Measurements from ENCODE around the gene ATP5ME. TPM values are rescaled to one million over a fixed set of nuclear protein-coding genes. Genes with fewer than 3 reads are reported as not detected.

ATP5ME gene
- total RNA-seq, 2 experiments from 2014 or later = 359 to 388 TPM

DNA sequence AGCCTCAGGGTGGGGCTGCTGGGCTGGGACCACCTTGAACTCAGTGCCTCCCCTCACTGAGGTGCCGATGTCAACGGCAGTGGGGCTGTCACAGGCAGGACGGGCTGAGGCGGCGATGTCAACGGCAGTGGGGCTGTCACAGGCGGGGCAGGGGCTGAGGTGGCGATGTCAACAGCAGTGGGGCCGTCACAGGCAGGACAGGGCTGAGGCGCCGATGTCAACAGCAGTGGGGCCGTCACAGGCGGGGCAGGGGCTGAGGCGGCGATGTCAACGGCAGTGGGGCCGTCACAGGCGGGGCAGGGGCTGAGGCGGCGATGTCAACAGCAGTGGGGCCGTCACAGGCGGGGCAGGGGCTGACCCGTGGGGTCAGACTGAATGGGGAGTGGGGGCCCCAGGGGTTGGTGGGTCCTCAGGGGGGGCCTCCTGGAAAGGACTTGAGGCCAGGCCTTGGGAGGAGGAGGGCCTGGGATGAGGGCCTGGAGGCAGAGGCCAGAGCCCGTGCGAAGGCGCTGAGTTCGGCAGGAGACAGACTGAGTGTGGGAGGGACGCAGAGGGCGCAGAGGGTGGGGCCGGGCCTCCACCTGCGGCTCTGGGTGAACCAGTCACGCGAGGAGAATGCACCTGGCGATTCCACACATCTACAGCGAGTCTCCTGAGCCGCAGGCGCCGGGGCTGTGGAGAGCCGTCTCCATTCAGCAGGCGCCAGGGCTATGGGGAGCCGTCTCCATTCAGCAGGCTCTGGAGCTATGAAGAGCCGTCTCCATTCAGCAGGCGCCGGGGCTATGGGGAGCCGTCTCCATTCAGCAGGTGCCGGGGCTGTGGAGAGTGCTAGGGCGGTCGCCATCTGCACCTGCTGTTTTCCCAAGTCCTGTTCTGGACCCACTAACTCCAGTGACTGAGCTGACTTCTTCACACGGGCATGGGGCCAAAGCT lies 22.9 kb downstream of the ATP5ME start:
- intact Hi-C loops (cut with micrococcal nuclease; ENCODE audit: unreplicated experiment) = no loop called here
- H3K4me2 ChIP-seq (ENCODE audit: low read length) = no peak overlapping the region
- ChIA-PET POLR2A (no interaction called here), CTCF (ENCODE audit: unreplicated experiment) (no interaction called here)
- no peaks in the 10 kb centered on the region for H4K20me1 ChIP-seq (ENCODE audit: insufficient read depth, low read length)
- no peaks in the 10 kb centered on the region for H3K36me3 ChIP-seq (ENCODE audit: insufficient read depth, low read length)
- H3K79me2 ChIP-seq (ENCODE audit: insufficient read depth, low read depth, low read length) = no peaks in the 10 kb centered on the region
- H3K4me1 ChIP-seq (ENCODE audit: insufficient read depth, low read length, poor library complexity, severe bottlenecking) = no peaks in the 10 kb centered on the region
- TF ChIP-seq, protein P1, sequence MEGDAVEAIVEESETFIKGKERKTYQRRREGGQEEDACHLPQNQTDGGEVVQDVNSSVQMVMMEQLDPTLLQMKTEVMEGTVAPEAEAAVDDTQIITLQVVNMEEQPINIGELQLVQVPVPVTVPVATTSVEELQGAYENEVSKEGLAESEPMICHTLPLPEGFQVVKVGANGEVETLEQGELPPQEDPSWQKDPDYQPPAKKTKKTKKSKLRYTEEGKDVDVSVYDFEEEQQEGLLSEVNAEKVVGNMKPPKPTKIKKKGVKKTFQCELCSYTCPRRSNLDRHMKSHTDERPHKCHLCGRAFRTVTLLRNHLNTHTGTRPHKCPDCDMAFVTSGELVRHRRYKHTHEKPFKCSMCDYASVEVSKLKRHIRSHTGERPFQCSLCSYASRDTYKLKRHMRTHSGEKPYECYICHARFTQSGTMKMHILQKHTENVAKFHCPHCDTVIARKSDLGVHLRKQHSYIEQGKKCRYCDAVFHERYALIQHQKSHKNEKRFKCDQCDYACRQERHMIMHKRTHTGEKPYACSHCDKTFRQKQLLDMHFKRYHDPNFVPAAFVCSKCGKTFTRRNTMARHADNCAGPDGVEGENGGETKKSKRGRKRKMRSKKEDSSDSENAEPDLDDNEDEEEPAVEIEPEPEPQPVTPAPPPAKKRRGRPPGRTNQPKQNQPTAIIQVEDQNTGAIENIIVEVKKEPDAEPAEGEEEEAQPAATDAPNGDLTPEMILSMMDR (conservative IDR thresholded peaks at IDR 0.05; ENCODE audit: low read length) = no peak
- no peak for TF ChIP-seq EZH2phosphoT487 (IDR thresholded peaks at IDR 0.05; ENCODE audit: borderline replicate concordance, low read depth, low read length)
- H3K9me2 ChIP-seq (ENCODE audit: insufficient read depth, low read length) = no peaks in the 10 kb centered on the region
- no peak for DNase-seq (ENCODE audit: low spot score)
- no TSS peak for BruUV-seq (replicated peaks)
- no peak overlapping the region for H3K4me3 ChIP-seq (ENCODE audit: low read depth, low read length, poor library complexity, severe bottlenecking)
- no peak overlapping the region for H3K27ac ChIP-seq (ENCODE audit: low read depth, low read length, poor library complexity, severe bottlenecking)
- no peaks in the 10 kb centered on the region for H3K9me3 ChIP-seq (ENCODE audit: low read length)
- H2AFZ ChIP-seq (ENCODE audit: low read length) = no peak overlapping the region

GRCh38 chr4:650461-650860 lies 23.6 kb downstream of the ATP5ME start:
- no peaks in the 10 kb centered on the region for H3K9me2 ChIP-seq (ENCODE audit: insufficient read depth, low read length)
- no peak for TF ChIP-seq EZH2phosphoT487 (IDR thresholded peaks at IDR 0.05; ENCODE audit: borderline replicate concordance, low read depth, low read length)
- TF ChIP-seq, protein P1 (conservative IDR thresholded peaks at IDR 0.05; ENCODE audit: low read length) = no peak
- no peak overlapping the region for H3K27ac ChIP-seq (ENCODE audit: low read depth, low read length, poor library complexity, severe bottlenecking)
- H4K20me1 ChIP-seq (ENCODE audit: insufficient read depth, low read length) = no peaks in the 10 kb centered on the region
- H3K36me3 ChIP-seq (ENCODE audit: insufficient read depth, low read length) = no peaks in the 10 kb centered on the region
- H3K4me3 ChIP-seq (ENCODE audit: low read depth, low read length, poor library complexity, severe bottlenecking) = no peak overlapping the region
- no peak for DNase-seq (ENCODE audit: low spot score)
- ChIA-PET CTCF (ENCODE audit: unreplicated experiment) (no interaction called here), POLR2A (no interaction called here)
- no peaks in the 10 kb centered on the region for H3K9me3 ChIP-seq (ENCODE audit: low read length)
- no peaks in the 10 kb centered on the region for H3K79me2 ChIP-seq (ENCODE audit: insufficient read depth, low read depth, low read length)
- intact Hi-C loops (cut with micrococcal nuclease; ENCODE audit: unreplicated experiment) = no loop called here
- BruUV-seq (replicated peaks) = no TSS peak
- no peaks in the 10 kb centered on the region for H3K4me1 ChIP-seq (ENCODE audit: insufficient read depth, low read length, poor library complexity, severe bottlenecking)
- H3K4me2 ChIP-seq (ENCODE audit: low read length) = no peak overlapping the region
- H2AFZ ChIP-seq (ENCODE audit: low read length) = no peak overlapping the region

DNA sequence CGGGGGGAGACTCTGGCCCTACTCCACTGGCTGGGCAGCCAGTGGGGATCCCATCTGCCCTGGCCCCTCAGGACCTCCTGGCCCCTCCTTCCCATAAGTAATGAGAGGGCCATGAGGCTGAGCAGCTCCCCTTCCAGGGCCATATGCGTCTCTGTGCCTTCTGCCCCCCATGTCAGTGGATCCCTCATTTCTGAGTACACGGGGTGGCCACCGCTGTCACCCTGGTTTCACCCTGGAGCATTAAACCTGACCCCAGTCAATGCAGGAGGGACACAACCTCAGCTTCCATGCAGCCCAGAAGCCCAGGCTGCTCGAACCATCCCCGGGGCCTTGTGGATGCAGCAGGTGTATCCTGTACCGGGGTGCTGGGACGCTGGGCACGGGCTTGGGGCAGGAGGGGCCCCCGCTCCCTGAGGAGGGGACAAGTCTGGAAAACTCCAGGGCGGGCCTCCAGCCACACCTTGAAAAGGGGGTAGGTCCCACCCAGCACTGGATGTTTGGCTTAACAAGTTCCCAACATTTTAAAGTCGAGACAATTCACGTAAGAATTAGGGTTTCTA lies 24.2 kb downstream of the ATP5ME start:
- Histone ChIP-seq H3K4me1 (ENCODE audit: insufficient read depth, low read length, poor library complexity, severe bottlenecking) (no peaks in the 10 kb centered on the region), H3K36me3 (ENCODE audit: insufficient read depth, low read length) (no peaks in the 10 kb centered on the region), H3K27ac (ENCODE audit: low read depth, low read length, poor library complexity, severe bottlenecking) (no peak overlapping the region), H4K20me1 (ENCODE audit: insufficient read depth, low read length) (no peaks in the 10 kb centered on the region), H2AFZ (ENCODE audit: low read length) (no peak overlapping the region), H3K9me2 (ENCODE audit: insufficient read depth, low read length) (no peaks in the 10 kb centered on the region), H3K4me2 (ENCODE audit: low read length) (no peak overlapping the region), H3K4me3 (ENCODE audit: low read depth, low read length, poor library complexity, severe bottlenecking) (no peak overlapping the region), H3K79me2 (ENCODE audit: insufficient read depth, low read depth, low read length) (no peaks in the 10 kb centered on the region), H3K9me3 (ENCODE audit: low read length) (no peaks in the 10 kb centered on the region)
- no peak for TF ChIP-seq EZH2phosphoT487 (IDR thresholded peaks at IDR 0.05; ENCODE audit: borderline replicate concordance, low read depth, low read length)
- TF ChIP-seq, protein P1 (conservative IDR thresholded peaks at IDR 0.05; ENCODE audit: low read length) = no peak
- CTCF ChIA-PET (ENCODE audit: unreplicated experiment) = no interaction called here
- DNase-seq (ENCODE audit: low spot score) = no peak
- no TSS peak for BruUV-seq (replicated peaks)
- intact Hi-C loops (cut with micrococcal nuclease; ENCODE audit: unreplicated experiment) = no loop called here
- POLR2A ChIA-PET = no interaction called here
